ENCODE results near the gene SLC35E2B.

GRCh38 chr1:1721201-1721600, 28.6 kb upstream of the SLC35E2B start:
- TF ChIP-seq CTCF (IDR thresholded peaks at IDR 0.05; ENCODE audit: low read depth, low read length), result no peak
- no peak for TF ChIP-seq POLR2A (IDR thresholded peaks at IDR 0.05; ENCODE audit: extremely low read depth, insufficient read length)

Data from NB4 (cell line).